K562 (cell line): Measurements from ENCODE around the gene PCNX3. TPM values are rescaled to one million over a fixed set of nuclear protein-coding genes. Genes with fewer than 3 reads are reported as not detected.
A peak's percentile ranks its signal among the peaks of the same experiment; 100 is the strongest.

ENCODE experiments used
- FOXJ3 ChIP-seq: sonication (generic); formaldehyde crosslinking; IDR thresholded peaks from 2 replicates; pipeline ENCODE4 v1.4.0; 2020; ENCODE audit warnings: mild to moderate bottlenecking, missing genetic modification reagents
- polyA plus RNA-seq, 8 experiments: library from polyadenylated mRNA; depleted of rRNA in 4 of 8; stranded (reverse) in 5 of 8; unstranded in 3 of 8; fragments of >200 nt; fragmentation: Nextera tagmentation in 2 of 8; fragmentation: Illumina TruSeq in 1 of 8; extraction: Ambion mirVana in 2 of 8; extraction: Trizol in 1 of 8; gene quantifications; 2 replicates each; pipeline versions ENCODE4 v1.2.1 to v1.2.3, GENCODE V29; 2011 to 2014; ENCODE audit warnings: inconsistent platforms in 1 of 8, missing spikeins in 1 of 8
- total RNA-seq, 7 experiments: library from RNA; depleted of rRNA in 6 of 7; stranded (reverse); fragments of >200 nt in 6 of 7; fragmentation: Illumina TruSeq in 2 of 7; extraction: Trizol in 2 of 7; gene quantifications; 2 replicates each; pipeline versions ENCODE4 v1.2.1 to v1.2.3, GENCODE V29; 2011 to 2021; ENCODE audit warnings: low replicate concordance in 1 of 7
- TF ChIP-seq, protein P1 (sequence below): fragments of 450-650 bp; formaldehyde crosslinking; IDR thresholded peaks from 2 replicates; pipeline ENCODE4 v1.4.0; 2020; ENCODE audit warnings: mild to moderate bottlenecking, mixed read lengths
- TF ChIP-seq, protein P2 (sequence below): sonication (generic); formaldehyde crosslinking; IDR thresholded peaks from 2 replicates; pipeline ENCODE4 v1.8.1; 2023; ENCODE audit warnings: mild to moderate bottlenecking, missing genetic modification reagents

Gene PCNX3
- total and polyA plus RNA-seq, 9 of the 15 experiments (the other 6 are each of a cell fraction or from before 2014, with no cell fraction given) = 0.11 to 47.8 (median 12.8) TPM

DNA sequence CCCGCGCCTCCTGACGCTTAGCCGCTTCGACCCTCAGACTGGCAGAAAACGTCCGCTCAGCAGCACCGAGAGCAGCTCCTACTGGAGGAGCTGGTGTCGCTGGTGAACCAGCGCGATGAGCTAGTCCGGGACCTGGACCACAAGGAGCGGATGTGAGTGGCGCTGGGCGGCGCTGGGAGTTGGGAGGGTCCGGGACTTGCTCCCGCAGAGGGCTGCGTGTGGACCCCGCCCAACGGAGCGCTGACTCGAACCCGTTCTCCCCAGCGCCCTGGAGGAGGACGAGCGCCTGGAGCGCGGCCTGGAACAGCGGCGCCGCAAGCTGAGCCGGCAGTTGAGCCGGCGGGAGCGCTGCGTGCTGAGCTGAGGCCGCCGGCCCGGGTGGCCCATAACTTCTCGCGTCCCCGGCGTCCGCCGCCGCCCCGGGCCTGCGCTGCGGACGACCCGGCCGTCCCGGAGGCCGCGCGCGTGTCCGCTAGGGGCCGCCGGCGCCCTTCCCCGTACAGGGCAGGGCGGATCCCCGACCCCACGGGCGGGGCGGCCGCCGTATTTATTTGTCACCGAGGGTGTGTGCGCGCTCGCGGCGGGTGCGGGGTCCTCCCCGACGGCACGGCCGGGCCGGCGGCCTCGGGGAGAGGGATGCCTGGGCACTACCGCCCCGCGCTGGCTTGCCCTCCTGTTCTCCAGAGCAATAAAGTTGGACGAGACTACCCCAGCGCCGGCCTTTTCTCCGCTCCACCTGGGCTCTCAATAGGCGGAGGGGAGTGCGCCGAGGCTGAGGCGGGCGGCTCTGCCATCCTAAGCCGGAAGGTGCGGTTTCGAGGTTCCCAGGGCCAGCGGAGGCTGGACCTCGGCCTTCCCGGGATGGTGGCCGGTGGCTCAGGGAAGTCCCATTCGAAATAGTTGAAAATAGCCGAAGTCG is 23.4 kb upstream of the PCNX3 start (continued):
- TF ChIP-seq, protein P1, sequence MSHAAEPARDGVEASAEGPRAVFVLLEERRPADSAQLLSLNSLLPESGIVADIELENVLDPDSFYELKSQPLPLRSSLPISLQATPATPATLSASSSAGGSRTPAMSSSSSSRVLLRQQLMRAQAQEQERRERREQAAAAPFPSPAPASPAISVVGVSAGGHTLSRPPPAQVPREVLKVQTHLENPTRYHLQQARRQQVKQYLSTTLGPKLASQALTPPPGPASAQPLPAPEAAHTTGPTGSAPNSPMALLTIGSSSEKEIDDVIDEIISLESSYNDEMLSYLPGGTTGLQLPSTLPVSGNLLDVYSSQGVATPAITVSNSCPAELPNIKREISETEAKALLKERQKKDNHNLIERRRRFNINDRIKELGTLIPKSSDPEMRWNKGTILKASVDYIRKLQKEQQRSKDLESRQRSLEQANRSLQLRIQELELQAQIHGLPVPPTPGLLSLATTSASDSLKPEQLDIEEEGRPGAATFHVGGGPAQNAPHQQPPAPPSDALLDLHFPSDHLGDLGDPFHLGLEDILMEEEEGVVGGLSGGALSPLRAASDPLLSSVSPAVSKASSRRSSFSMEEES (CRISPR knock-in tag) = no peak
- TF ChIP-seq, protein P2, sequence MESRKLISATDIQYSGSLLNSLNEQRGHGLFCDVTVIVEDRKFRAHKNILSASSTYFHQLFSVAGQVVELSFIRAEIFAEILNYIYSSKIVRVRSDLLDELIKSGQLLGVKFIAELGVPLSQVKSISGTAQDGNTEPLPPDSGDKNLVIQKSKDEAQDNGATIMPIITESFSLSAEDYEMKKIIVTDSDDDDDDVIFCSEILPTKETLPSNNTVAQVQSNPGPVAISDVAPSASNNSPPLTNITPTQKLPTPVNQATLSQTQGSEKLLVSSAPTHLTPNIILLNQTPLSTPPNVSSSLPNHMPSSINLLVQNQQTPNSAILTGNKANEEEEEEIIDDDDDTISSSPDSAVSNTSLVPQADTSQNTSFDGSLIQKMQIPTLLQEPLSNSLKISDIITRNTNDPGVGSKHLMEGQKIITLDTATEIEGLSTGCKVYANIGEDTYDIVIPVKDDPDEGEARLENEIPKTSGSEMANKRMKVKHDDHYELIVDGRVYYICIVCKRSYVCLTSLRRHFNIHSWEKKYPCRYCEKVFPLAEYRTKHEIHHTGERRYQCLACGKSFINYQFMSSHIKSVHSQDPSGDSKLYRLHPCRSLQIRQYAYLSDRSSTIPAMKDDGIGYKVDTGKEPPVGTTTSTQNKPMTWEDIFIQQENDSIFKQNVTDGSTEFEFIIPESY (CRISPR knock-in tag) = peak; percentile 62; the same call in 1 of the 2 replicates
- TF ChIP-seq FOXJ3 (CRISPR knock-in tag) = no peak
